Duodenal mucosa (tissue), 2 donors: ENCODE data around the gene ABCA4.

Experiments used
- H3K27ac ChIP-seq: one replicate; pipeline ENCODE4 v1.7.0; 2013; ENCODE audit warnings: low read depth, low read length
- H3K27me3 ChIP-seq, 2 donors: one replicate each; pipeline ENCODE4 v1.7.0; 2013; ENCODE audit warnings: low read length in 2 of 2, control low read depth in 1 of 2; ENCODE audit not compliant: insufficient read depth in 2 of 2, control insufficient read depth in 1 of 2
- H3K36me3 ChIP-seq, 2 donors: one replicate each; pipeline ENCODE4 v1.7.0; 2013; ENCODE audit warnings: low read length in 2 of 2, control low read depth in 1 of 2; ENCODE audit not compliant: insufficient read depth in 2 of 2, control insufficient read depth in 1 of 2
- H3K4me1 ChIP-seq, 2 donors: one replicate each; pipeline ENCODE4 v1.7.0; 2013; ENCODE audit warnings: low read length in 2 of 2, control low read depth in 1 of 2; ENCODE audit not compliant: insufficient read depth in 2 of 2, control insufficient read depth in 1 of 2
- H3K4me3 ChIP-seq, 2 donors: one replicate each; pipeline ENCODE4 v1.7.0; 2013; ENCODE audit warnings: low read length in 2 of 2, low read depth in 1 of 2
- H3K9ac ChIP-seq, 2 donors: one replicate each; pipeline ENCODE4 v1.7.0; 2013; ENCODE audit warnings: low read length in 2 of 2, low read depth in 1 of 2
- H3K9me3 ChIP-seq, 2 donors: one replicate each; pipeline ENCODE4 v1.7.0; 2013; ENCODE audit warnings: low read length in 2 of 2, control low read depth in 1 of 2; ENCODE audit not compliant: control insufficient read depth in 1 of 2

Gene ABCA4

DNA sequence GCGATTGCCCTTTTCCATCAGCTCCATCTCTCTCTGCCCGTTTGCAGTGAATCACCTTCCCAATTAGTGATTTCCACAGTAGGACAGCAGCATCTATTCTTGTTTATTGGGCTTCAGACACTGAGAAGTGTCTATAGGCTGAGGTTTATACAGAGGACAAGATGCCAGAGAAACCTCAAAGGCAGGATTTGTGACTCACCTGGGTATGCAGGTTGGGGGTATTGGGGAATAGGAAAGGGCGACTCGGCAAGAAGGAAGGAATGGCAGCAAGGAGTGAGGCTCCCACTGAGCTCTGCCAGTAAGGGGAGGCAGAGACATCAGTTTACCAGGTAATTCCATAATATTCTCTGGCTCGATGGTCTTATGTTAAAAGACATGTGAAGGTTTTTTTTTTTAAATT lies 25.3 kb upstream of the ABCA4 start:
- no peaks in the 10 kb centered on the region for H3K36me3 ChIP-seq
- no peak overlapping the region for H3K27ac ChIP-seq
- H3K27me3 ChIP-seq = no peaks in the 10 kb centered on the region
- no peaks in the 10 kb centered on the region for H3K4me1 ChIP-seq
- H3K4me3 ChIP-seq = no peak overlapping the region
- no peak overlapping the region for H3K9ac ChIP-seq
- no peaks in the 10 kb centered on the region for H3K9me3 ChIP-seq

DNA sequence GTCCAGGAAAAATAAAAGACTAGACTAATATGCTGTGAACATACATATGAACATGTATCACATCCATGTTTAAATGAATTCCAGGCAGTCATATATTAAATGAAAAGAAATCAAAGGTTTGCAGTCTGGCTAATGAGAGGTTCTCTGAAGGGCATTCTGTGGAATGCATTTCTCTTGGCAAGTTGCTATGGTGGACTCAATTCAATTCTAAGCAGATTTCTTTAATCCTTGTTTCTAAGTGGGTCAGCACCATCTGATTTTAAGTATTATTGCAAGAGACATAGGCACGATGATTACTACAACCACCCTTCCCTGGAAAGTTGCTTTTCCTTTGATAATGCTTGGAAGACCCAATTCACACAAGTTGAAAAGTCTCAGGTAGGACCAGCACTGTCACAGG lies 23.9 kb upstream of the ABCA4 start:
- Histone ChIP-seq H3K27me3 (no peaks in the 10 kb centered on the region), H3K36me3 (no peaks in the 10 kb centered on the region), H3K9ac (no peak overlapping the region), H3K27ac (no peak overlapping the region), H3K4me1 (no peaks in the 10 kb centered on the region), H3K9me3 (no peaks in the 10 kb centered on the region), H3K4me3 (no peak overlapping the region)

DNA sequence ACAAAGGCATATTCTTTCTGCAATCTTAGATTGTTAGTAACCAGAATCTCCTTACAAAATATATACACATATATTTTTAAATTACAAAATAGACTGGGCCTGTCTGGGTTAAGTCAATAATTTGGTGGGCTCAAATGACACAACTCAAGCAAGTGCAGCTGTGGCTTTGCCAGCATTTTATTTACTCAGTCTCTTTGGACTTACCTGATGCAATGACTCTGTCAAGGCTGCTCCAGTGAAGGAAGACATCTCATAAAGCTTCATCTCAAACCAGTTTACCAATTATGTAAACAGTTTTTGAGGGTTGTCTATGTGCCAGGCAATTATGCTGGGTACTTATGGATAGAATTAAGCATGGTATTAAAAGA lies 22.8 kb upstream of the ABCA4 start:
- H3K4me1 ChIP-seq = no peaks in the 10 kb centered on the region
- H3K9me3 ChIP-seq = no peaks in the 10 kb centered on the region
- H3K27ac ChIP-seq = no peak overlapping the region
- no peak overlapping the region for H3K9ac ChIP-seq
- H3K27me3 ChIP-seq = no peaks in the 10 kb centered on the region
- H3K36me3 ChIP-seq = no peaks in the 10 kb centered on the region
- H3K4me3 ChIP-seq = no peak overlapping the region

DNA sequence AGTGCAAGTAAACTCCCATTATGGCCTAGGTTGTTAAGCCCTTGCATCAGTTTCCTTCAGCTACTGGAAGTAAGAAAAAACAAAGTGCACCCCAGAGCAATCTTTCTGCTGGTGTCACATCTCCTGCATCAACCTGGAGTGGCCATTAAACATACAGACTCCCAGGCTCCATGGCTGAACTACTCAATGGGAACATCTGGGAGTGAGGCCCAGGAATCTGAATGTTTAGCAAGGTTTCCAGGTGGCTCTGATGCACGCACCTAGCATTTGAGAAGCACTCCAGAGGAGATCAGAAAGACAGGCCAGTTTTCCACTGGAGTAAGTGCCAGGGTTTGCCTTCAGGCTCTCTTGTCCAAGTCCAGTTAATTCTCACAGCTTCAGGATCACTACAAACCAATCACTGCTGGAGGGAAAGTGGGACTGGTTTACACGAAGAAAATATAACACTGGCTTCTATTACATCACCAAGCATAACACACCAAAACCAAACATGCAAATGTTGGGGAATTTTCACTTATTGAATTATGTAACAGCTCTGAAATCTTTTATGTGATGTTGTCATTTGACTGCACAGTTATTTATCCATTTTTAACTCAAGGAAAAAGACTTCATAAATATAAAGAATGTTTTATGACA lies 22.3 kb upstream of the ABCA4 start:
- Histone ChIP-seq H3K27ac (no peak overlapping the region), H3K4me3 (no peak overlapping the region), H3K9me3 (no peaks in the 10 kb centered on the region), H3K9ac (no peak overlapping the region), H3K36me3 (no peaks in the 10 kb centered on the region), H3K4me1 (no peaks in the 10 kb centered on the region), H3K27me3 (no peaks in the 10 kb centered on the region)

DNA sequence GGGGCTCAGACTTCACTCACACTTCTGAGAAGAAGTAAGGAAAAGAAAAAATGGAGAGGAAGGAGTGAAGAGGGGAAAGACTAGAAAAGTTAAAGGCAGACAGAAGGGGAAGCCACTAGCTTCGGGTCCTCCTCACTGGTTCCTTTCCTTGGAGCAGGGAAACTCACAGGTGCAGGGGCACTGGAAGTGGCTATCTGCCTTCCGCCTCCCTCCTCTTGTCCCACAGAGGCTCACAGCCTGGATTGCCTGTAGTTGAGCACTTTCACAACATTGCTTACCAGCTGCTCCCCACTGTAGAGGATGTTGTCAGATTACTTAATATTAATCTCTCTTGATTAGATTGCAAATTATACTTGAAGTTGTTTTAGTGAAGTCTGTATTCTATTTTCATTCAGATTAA lies 21.6 kb upstream of the ABCA4 start:
- Histone ChIP-seq H3K9ac (no peak overlapping the region), H3K27ac (no peak overlapping the region), H3K4me1 (no peaks in the 10 kb centered on the region), H3K27me3 (no peaks in the 10 kb centered on the region), H3K4me3 (no peak overlapping the region), H3K36me3 (no peaks in the 10 kb centered on the region), H3K9me3 (no peaks in the 10 kb centered on the region)

DNA sequence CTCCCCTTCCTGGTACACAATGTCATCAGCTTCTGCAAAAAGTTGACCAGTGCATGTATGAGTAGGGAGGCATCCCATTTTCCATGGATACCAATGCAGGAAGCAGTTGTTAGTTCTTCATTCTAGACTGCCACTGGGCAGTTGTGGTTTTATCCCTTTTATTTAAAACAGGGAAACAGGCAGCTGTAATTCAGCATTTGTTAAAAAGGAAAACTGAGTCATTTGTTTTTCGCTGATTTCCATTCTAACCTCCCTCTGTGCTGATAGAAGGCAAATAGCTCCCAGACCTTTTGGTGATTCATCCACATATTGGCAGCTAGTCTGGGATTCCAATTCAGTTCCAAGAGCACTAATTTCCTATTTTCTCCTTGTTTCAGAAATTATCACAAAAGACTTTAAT lies 21.1 kb upstream of the ABCA4 start:
- no peaks in the 10 kb centered on the region for H3K36me3 ChIP-seq
- H3K27me3 ChIP-seq = no peaks in the 10 kb centered on the region
- no peaks in the 10 kb centered on the region for H3K9me3 ChIP-seq
- no peaks in the 10 kb centered on the region for H3K4me1 ChIP-seq
- no peak overlapping the region for H3K4me3 ChIP-seq
- no peak overlapping the region for H3K9ac ChIP-seq
- H3K27ac ChIP-seq = no peak overlapping the region

DNA sequence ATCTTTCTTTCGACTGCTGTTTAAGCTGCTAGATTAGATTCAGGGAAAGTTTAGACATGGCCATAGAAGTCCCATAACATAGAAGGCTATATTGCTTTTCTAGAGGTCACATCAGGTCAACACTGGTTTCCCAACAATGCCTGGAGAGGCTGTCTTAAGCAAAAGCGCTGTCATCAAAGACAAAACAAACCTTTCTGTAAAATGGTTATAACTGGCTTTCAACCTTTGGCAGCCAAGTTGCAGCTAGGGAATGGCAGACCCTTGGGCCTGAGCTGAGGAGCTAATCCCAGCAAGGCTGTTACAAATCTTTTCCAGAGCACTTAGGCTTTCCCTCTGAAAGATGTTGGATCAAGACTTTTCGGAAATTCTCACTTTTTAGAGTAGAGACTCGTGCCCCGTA lies 11.2 kb upstream of the ABCA4 start:
- Histone ChIP-seq H3K9ac (no peak overlapping the region), H3K27ac (no peak overlapping the region), H3K4me3 (no peak overlapping the region), H3K36me3 (no peaks in the 10 kb centered on the region), H3K27me3 (no peaks in the 10 kb centered on the region), H3K4me1 (no peaks in the 10 kb centered on the region), H3K9me3 (no peaks in the 10 kb centered on the region)

DNA sequence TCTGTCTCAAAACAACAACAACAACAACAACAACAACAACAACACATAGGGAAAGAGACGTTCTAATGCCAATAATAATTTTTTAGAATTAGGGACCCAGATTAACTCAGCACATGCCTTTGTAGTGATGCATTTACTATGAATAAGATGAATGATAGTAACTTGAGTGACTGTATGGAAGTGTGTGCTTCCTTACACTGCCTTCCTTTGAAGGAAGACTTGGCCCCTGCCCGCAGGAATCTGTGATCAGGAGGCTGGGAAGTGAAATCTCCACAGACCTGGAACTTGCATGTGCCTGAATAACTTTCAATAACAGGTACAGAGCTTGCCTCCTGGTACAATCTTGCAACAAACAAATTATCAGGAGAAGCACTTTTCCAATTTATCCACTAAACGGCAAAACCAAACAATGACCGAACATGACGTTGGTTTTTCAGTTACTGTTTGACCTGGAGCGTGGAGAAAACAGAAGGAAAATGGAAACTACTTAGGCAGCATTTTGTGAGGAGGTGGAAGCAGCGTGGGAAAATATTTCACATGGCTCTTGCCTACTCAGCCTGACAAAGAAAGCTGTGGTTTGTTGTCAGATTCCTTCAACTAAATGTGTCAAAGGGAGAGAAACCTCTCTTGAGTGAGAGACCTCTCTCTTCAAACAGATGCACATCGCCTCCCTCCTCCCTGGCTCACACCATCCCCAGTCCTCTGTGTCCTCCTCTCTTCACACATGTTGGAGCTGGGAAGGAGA lies 10.1 kb upstream of the ABCA4 start:
- Histone ChIP-seq H3K9ac (no peak overlapping the region), H3K4me1 (no peaks in the 10 kb centered on the region), H3K36me3 (no peaks in the 10 kb centered on the region), H3K27me3 (no peaks in the 10 kb centered on the region), H3K4me3 (no peak overlapping the region), H3K27ac (no peak overlapping the region), H3K9me3 (no peaks in the 10 kb centered on the region)

DNA sequence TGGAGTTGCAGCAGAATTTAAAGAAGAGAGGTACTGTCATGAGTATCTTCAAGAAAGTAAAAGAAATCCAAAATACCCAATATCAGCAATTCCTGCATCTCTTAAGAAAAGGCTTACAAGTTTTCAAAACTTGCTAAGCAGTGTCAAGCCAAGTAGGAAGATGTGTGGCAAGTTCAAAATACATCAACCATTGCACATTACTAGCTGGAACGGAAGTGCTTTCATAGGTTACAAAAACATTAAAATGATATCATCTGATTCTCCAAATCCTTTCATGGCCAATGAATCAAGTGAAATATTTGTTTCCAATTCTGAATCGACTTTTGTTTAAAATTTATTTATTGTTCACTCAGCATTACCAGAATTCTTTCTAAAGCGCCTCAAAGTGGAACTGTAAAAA lies 5.7 kb upstream of the ABCA4 start:
- H3K9ac ChIP-seq = no peak overlapping the region
- no peaks in the 10 kb centered on the region for H3K27me3 ChIP-seq
- H3K36me3 ChIP-seq = no peaks in the 10 kb centered on the region
- no peak overlapping the region for H3K27ac ChIP-seq
- H3K4me1 ChIP-seq = no peaks in the 10 kb centered on the region
- no peaks in the 10 kb centered on the region for H3K9me3 ChIP-seq
- no peak overlapping the region for H3K4me3 ChIP-seq

DNA sequence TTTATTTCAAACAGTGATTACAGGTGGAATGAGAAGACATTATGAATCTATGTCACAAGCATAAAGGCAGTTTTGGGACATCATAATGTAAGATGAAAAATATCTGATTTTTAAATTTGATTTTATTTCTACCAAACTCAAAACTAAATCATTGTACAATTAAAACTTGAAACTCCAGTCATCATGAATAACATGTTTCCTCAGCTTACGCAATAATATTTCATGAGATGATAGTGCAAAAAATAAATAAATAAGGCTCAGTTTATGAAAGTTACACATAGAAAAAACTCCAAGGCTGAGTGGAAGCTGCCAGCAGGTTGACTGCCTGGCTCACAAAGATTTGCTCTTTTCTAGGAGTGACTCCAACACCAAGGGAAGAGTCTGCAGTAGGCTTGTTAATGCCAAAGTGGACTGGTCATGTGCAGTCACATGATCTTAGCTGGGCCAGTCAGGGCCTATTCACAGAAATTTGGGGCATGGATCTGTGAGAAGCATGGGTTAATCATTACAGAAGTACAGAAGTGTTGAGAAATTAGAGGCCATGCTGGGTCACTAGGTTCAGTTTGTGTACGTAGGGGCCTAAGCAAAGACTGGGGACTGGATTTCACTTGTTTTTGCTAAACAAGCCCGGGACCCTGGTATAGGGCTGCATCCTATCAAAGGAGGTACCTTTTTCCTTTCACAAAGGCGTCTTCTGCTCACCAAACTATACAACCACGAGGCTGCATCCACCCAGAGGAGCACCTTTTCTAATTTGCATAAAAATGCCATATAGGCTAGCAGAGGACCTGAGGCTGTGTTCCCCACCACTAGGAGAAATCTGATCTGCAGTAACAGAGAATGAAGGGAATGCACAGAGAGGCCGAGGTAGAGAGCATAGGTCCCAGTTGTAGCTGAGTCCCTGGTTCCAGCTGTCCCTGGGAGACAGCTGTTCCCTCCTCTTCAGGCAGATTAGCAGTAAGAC lies 4.9 kb upstream of the ABCA4 start:
- Histone ChIP-seq H3K27me3 (no peaks in the 10 kb centered on the region), H3K9me3 (no peaks in the 10 kb centered on the region), H3K27ac (no peak overlapping the region), H3K9ac (no peak overlapping the region), H3K4me3 (no peak overlapping the region), H3K36me3 (no peaks in the 10 kb centered on the region), H3K4me1 (no peaks in the 10 kb centered on the region)
